Measurements from ENCODE around the gene SEC24D. TPM values are rescaled to one million over a fixed set of nuclear protein-coding genes. Genes with fewer than 3 reads are reported as not detected.

The SEC24D gene
- total RNA-seq, 1 experiment from 2014 or later, result 63.1 TPM

GRCh38 chr4:118749347-118749988 lies 86.5 kb downstream of the SEC24D start (continued):
- TF ChIP-seq, protein P1, sequence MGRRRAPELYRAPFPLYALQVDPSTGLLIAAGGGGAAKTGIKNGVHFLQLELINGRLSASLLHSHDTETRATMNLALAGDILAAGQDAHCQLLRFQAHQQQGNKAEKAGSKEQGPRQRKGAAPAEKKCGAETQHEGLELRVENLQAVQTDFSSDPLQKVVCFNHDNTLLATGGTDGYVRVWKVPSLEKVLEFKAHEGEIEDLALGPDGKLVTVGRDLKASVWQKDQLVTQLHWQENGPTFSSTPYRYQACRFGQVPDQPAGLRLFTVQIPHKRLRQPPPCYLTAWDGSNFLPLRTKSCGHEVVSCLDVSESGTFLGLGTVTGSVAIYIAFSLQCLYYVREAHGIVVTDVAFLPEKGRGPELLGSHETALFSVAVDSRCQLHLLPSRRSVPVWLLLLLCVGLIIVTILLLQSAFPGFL (CRISPR knock-in tag; IDR thresholded peaks at IDR 0.05; ENCODE audit: borderline replicate concordance), result no peak
- TF ChIP-seq ZNF138 (CRISPR knock-in tag; conservative IDR thresholded peaks at IDR 0.05) (no peak), SP1 (CRISPR knock-in tag; conservative IDR thresholded peaks at IDR 0.05) (no peak), GABPB1 (CRISPR knock-in tag; IDR thresholded peaks at IDR 0.05) (no peak), FOXK1 (CRISPR knock-in tag; IDR thresholded peaks at IDR 0.05) (no peak)
- TF ChIP-seq, protein P2, sequence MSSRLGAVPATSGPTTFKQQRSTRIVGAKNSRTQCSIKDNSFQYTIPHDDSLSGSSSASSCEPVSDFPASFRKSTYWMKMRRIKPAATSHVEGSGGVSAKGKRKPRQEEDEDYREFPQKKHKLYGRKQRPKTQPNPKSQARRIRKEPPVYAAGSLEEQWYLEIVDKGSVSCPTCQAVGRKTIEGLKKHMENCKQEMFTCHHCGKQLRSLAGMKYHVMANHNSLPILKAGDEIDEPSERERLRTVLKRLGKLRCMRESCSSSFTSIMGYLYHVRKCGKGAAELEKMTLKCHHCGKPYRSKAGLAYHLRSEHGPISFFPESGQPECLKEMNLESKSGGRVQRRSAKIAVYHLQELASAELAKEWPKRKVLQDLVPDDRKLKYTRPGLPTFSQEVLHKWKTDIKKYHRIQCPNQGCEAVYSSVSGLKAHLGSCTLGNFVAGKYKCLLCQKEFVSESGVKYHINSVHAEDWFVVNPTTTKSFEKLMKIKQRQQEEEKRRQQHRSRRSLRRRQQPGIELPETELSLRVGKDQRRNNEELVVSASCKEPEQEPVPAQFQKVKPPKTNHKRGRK (CRISPR knock-in tag; IDR thresholded peaks at IDR 0.05; ENCODE audit: borderline replicate concordance), result no peak

DNA sequence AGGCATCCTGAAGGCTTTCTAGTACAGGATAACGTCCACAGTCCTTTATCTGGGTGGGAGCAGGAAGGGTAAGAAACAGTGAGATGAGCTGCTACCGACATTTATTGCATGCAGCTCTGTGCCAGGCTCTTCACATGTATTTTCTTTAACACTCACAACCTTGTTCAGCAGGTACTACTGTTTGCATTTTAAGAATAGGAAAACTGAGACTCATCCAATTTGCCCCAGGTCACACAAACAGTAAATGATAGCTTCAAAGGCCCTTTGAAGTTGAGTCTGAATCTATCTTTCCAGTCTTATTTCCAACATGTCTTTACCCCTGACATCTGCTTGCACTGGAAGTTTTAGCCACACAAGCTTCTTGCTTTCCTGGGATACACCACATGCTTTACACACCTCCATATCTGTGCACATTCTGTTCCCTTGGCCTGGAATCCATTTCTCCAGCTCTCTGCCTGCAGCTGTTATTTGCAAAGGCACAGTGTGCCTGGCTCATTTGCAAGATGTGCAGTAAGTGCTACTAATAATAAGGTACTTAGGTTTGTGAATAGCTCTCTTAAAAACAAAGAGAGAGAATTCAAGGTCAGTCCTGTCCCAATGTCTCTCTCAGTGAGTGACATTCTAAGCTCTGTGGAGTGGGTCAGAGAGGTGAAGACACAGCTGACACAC lies 89.5 kb downstream of the SEC24D start:
- Mint-ChIP-seq H3K27me3 (ENCODE audit: low read depth) (no peaks in the 10 kb centered on the region), H3K27ac (no peak overlapping the region), H3K36me3 (peaks cover 25% of the 10 kb centered on the region), H3K4me3 (no peak overlapping the region), H3K9me3 (no peaks in the 10 kb centered on the region), H3K4me1 (peaks cover 3% of the 10 kb centered on the region; the same call in 1 of the 2 replicates)
- TF ChIP-seq, protein P3, sequence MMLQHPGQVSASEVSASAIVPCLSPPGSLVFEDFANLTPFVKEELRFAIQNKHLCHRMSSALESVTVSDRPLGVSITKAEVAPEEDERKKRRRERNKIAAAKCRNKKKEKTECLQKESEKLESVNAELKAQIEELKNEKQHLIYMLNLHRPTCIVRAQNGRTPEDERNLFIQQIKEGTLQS (CRISPR knock-in tag; conservative IDR thresholded peaks at IDR 0.05), result no peak
- no peak for TF ChIP-seq IRF2 (CRISPR knock-in tag; IDR thresholded peaks at IDR 0.05; ENCODE audit: borderline replicate concordance, low read depth)
- TF ChIP-seq, protein P4, sequence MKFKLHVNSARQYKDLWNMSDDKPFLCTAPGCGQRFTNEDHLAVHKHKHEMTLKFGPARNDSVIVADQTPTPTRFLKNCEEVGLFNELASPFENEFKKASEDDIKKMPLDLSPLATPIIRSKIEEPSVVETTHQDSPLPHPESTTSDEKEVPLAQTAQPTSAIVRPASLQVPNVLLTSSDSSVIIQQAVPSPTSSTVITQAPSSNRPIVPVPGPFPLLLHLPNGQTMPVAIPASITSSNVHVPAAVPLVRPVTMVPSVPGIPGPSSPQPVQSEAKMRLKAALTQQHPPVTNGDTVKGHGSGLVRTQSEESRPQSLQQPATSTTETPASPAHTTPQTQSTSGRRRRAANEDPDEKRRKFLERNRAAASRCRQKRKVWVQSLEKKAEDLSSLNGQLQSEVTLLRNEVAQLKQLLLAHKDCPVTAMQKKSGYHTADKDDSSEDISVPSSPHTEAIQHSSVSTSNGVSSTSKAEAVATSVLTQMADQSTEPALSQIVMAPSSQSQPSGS (CRISPR knock-in tag; IDR thresholded peaks at IDR 0.05; ENCODE audit: borderline replicate concordance, low read depth), result no peak
- no peak for TF ChIP-seq ZBTB43 (CRISPR knock-in tag; IDR thresholded peaks at IDR 0.05)
- TF ChIP-seq, protein P5, sequence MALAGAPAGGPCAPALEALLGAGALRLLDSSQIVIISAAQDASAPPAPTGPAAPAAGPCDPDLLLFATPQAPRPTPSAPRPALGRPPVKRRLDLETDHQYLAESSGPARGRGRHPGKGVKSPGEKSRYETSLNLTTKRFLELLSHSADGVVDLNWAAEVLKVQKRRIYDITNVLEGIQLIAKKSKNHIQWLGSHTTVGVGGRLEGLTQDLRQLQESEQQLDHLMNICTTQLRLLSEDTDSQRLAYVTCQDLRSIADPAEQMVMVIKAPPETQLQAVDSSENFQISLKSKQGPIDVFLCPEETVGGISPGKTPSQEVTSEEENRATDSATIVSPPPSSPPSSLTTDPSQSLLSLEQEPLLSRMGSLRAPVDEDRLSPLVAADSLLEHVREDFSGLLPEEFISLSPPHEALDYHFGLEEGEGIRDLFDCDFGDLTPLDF (CRISPR knock-in tag; IDR thresholded peaks at IDR 0.05), result no peak
- ChIA-PET CTCF (interaction anchor here (0.6 to 2.3 kb wide), 5 partner anchors 11 to 226 kb away, joined by 3 to 7 read pairs (median 4); partner anchors contain the start of gene METTL14), POLR2A (interaction anchor here (0.6 kb wide), 2 partner anchors 64 to 217 kb away, joined by 3 to 5 read pairs; no protein-coding TSS in a partner anchor)
- no peak for DNase-seq (ENCODE audit: low spot score)
- no peak for ATAC-seq

DNA sequence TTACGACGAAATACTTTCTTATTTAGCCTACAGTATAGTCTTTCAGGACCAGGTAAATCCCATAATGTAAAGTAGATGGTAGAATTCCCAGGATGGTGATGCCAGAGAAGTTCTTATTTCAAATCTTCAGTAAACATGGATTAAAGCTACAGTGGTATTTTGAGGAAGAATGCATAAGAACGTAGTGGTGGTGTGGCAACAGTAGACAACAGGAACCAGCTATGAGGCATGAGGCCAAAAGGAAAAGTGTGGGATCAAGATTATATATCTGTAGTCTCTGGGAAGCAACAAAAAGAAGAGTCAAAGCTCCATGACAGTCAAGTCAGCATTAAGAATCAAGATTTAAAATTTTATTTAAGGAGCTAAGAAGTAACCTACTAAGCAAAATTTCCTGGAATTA lies 90.6 kb downstream of the SEC24D start:
- ChIA-PET CTCF (interaction anchor here (0.6 to 2.3 kb wide), 4 partner anchors 27 to 227 kb away, joined by 3 to 7 read pairs (median 5); partner anchors contain the start of gene METTL14), POLR2A (interaction anchor here (1.1 kb wide), 1 partner anchor 18 kb away, joined by 3 read pairs; no protein-coding TSS in a partner anchor)
- no peak overlapping the region for H3K27ac Mint-ChIP-seq
- no peaks in the 10 kb centered on the region for H3K27me3 Mint-ChIP-seq (ENCODE audit: low read depth)
- H3K9me3 Mint-ChIP-seq, result no peaks in the 10 kb centered on the region
- H3K4me1 Mint-ChIP-seq, result peaks cover 3% of the 10 kb centered on the region; the same call in 1 of the 2 replicates
- no peak for DNase-seq (ENCODE audit: low spot score)
- ATAC-seq, result no peak
- H3K4me3 Mint-ChIP-seq, result no peak overlapping the region
- peaks cover 26% of the 10 kb centered on the region for H3K36me3 Mint-ChIP-seq
- TF ChIP-seq CBFB (CRISPR knock-in tag; IDR thresholded peaks at IDR 0.05; ENCODE audit: low read depth), result no peak
- no peak for TF ChIP-seq TEAD4 (CRISPR knock-in tag; IDR thresholded peaks at IDR 0.05)
- TF ChIP-seq ZNF423 (CRISPR knock-in tag; IDR thresholded peaks at IDR 0.05), result no peak
- TF ChIP-seq ZSCAN18 (CRISPR knock-in tag; IDR thresholded peaks at IDR 0.05), result no peak
- TF ChIP-seq, protein P6, sequence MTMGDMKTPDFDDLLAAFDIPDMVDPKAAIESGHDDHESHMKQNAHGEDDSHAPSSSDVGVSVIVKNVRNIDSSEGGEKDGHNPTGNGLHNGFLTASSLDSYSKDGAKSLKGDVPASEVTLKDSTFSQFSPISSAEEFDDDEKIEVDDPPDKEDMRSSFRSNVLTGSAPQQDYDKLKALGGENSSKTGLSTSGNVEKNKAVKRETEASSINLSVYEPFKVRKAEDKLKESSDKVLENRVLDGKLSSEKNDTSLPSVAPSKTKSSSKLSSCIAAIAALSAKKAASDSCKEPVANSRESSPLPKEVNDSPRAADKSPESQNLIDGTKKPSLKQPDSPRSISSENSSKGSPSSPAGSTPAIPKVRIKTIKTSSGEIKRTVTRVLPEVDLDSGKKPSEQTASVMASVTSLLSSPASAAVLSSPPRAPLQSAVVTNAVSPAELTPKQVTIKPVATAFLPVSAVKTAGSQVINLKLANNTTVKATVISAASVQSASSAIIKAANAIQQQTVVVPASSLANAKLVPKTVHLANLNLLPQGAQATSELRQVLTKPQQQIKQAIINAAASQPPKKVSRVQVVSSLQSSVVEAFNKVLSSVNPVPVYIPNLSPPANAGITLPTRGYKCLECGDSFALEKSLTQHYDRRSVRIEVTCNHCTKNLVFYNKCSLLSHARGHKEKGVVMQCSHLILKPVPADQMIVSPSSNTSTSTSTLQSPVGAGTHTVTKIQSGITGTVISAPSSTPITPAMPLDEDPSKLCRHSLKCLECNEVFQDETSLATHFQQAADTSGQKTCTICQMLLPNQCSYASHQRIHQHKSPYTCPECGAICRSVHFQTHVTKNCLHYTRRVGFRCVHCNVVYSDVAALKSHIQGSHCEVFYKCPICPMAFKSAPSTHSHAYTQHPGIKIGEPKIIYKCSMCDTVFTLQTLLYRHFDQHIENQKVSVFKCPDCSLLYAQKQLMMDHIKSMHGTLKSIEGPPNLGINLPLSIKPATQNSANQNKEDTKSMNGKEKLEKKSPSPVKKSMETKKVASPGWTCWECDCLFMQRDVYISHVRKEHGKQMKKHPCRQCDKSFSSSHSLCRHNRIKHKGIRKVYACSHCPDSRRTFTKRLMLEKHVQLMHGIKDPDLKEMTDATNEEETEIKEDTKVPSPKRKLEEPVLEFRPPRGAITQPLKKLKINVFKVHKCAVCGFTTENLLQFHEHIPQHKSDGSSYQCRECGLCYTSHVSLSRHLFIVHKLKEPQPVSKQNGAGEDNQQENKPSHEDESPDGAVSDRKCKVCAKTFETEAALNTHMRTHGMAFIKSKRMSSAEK (CRISPR knock-in tag; IDR thresholded peaks at IDR 0.05; ENCODE audit: borderline replicate concordance), result no peak
